PC-3 (cell line): ENCODE measurements around the gene SIDT2.

Experiments
- EZH2 ChIP-seq: fragments of 300-600 bp; sonication (generic); IDR thresholded peaks from one replicate; pipeline ENCODE4 v1.6.1; 2017; ENCODE audit warnings: antibody characterized with exemption, mild to moderate bottlenecking, low read length; ENCODE audit not compliant: unreplicated experiment
- EZH2phosphoT487 ChIP-seq: fragments of 300-600 bp; sonication (generic); IDR thresholded peaks from 2 replicates; pipeline ENCODE4 v1.6.1; 2018; ENCODE audit warnings: mild to moderate bottlenecking, antibody characterized with exemption, low read length, borderline replicate concordance
- TF ChIP-seq, protein P1 (sequence below): fragments of 300-600 bp; sonication (generic); conservative IDR thresholded peaks from 2 replicates; pipeline ENCODE4 v1.5.1; 2017; ENCODE audit warnings: antibody characterized with exemption, low read depth, mild to moderate bottlenecking, low read length

DNA sequence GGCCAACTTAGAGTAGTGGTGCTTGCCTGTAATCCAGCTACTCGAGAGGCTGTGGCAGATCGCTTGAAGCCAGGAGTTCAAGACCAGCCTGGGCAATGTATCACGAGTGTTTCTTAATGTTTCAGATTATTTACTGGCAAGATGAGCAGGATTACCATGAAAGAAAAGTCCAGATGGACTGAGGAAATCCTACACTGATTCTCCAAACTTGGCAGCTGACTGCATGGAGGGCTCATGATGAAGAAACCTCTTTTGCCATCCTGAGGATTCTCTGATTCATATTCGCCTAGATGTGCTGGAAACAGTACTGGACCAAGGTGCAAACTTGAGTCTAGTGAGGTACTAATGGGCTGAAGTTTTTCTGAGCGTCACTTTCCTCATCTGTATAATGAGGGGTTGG lies 2.8 kb upstream of the SIDT2 start:
- TF ChIP-seq, protein P1, sequence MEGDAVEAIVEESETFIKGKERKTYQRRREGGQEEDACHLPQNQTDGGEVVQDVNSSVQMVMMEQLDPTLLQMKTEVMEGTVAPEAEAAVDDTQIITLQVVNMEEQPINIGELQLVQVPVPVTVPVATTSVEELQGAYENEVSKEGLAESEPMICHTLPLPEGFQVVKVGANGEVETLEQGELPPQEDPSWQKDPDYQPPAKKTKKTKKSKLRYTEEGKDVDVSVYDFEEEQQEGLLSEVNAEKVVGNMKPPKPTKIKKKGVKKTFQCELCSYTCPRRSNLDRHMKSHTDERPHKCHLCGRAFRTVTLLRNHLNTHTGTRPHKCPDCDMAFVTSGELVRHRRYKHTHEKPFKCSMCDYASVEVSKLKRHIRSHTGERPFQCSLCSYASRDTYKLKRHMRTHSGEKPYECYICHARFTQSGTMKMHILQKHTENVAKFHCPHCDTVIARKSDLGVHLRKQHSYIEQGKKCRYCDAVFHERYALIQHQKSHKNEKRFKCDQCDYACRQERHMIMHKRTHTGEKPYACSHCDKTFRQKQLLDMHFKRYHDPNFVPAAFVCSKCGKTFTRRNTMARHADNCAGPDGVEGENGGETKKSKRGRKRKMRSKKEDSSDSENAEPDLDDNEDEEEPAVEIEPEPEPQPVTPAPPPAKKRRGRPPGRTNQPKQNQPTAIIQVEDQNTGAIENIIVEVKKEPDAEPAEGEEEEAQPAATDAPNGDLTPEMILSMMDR, result no peak
- TF ChIP-seq EZH2phosphoT487 (no peak), EZH2 (no peak)
